Mesenchymal stem cell (in vitro differentiated cells and primary cell): ENCODE measurements around the gene ZBTB49.

Source experiments
- DNase-seq: peaks from one replicate; pipeline ENCODE4 v3.0.0-alpha.2; 2013
- H2AFZ ChIP-seq: one replicate; pipeline ENCODE4 v1.6.1; 2013; ENCODE audit warnings: low read depth, mild to moderate bottlenecking, control low read depth, inconsistent platforms, low read length, moderate library complexity
- H2AK5ac ChIP-seq: 2 replicates; pipeline ENCODE4 v1.6.1; 2013; ENCODE audit warnings: low read length, moderate library complexity, mild to moderate bottlenecking, inconsistent platforms; ENCODE audit not compliant: severe bottlenecking
- H2BK120ac ChIP-seq: one replicate; pipeline ENCODE4 v1.6.1; 2013; ENCODE audit warnings: low read depth, mild to moderate bottlenecking, inconsistent platforms, low read length, moderate library complexity
- H2BK12ac ChIP-seq, 2 experiments: one replicate each; pipeline ENCODE4 v1.6.1; 2013; ENCODE audit warnings: inconsistent platforms in 2 of 2, low read length in 2 of 2, mild to moderate bottlenecking in 2 of 2, moderate library complexity in 2 of 2, control low read depth in 1 of 2
- H2BK15ac ChIP-seq: one replicate; pipeline ENCODE4 v1.6.1; 2013; ENCODE audit warnings: mild to moderate bottlenecking, low read depth, inconsistent platforms; ENCODE audit not compliant: poor library complexity, severe bottlenecking
- H2BK5ac ChIP-seq: 2 replicates; pipeline ENCODE4 v1.6.1; 2013; ENCODE audit warnings: low read depth, mild to moderate bottlenecking, low read length, control low read depth, inconsistent platforms; ENCODE audit not compliant: poor library complexity, severe bottlenecking
- H3K14ac ChIP-seq, 2 experiments: one replicate each; pipeline ENCODE4 v1.6.1; 2013; ENCODE audit warnings: inconsistent platforms in 2 of 2, low read length in 2 of 2, control low read depth in 1 of 2, mild to moderate bottlenecking in 1 of 2, moderate library complexity in 1 of 2
- H3K18ac ChIP-seq, 2 experiments: one replicate each; pipeline ENCODE4 v1.6.1; 2013; ENCODE audit warnings: inconsistent platforms in 2 of 2, low read length in 2 of 2, control low read depth in 1 of 2, low read depth in 1 of 2, mild to moderate bottlenecking in 1 of 2
- H3K23ac ChIP-seq, 2 experiments: one replicate each; pipeline ENCODE4 v1.6.1; 2013; ENCODE audit warnings: inconsistent platforms in 2 of 2, low read length in 2 of 2, mild to moderate bottlenecking in 2 of 2, moderate library complexity in 2 of 2, control low read depth in 1 of 2
- H3K27ac ChIP-seq: 2 replicates; pipeline ENCODE4 v1.5.1; 2013; ENCODE audit warnings: mild to moderate bottlenecking, moderate library complexity, low read length, control low read depth, inconsistent platforms; ENCODE audit not compliant: poor library complexity, severe bottlenecking
- H3K27me3 ChIP-seq, 2 experiments: 2 replicates each; pipeline versions ENCODE4 v1.6.1 to v1.7.0; 2013; ENCODE audit warnings: low read length in 2 of 2, mild to moderate bottlenecking in 2 of 2, moderate library complexity in 2 of 2, control low read depth in 1 of 2, inconsistent platforms in 1 of 2; ENCODE audit not compliant: control insufficient read depth in 1 of 2, insufficient read depth in 1 of 2
- H3K36me3 ChIP-seq, 2 experiments: 2 replicates each; pipeline versions ENCODE4 v1.6.1 to v1.7.0; 2013; ENCODE audit warnings: low read length in 2 of 2, control low read depth in 1 of 2, inconsistent platforms in 1 of 2, low read depth in 1 of 2, mild to moderate bottlenecking in 1 of 2; ENCODE audit not compliant: insufficient read depth in 2 of 2, control insufficient read depth in 1 of 2
- H3K4ac ChIP-seq, 2 experiments: one replicate each; pipeline ENCODE4 v1.6.1; 2013; ENCODE audit warnings: inconsistent platforms in 2 of 2, low read length in 2 of 2, mild to moderate bottlenecking in 2 of 2, moderate library complexity in 2 of 2, control low read depth in 1 of 2, low read depth in 1 of 2
- H3K4me1 ChIP-seq: 2 replicates; pipeline ENCODE4 v1.6.1; 2013; ENCODE audit warnings: low read depth, low read length, control low read depth; ENCODE audit not compliant: control insufficient read depth, insufficient read depth
- H3K4me2 ChIP-seq: 2 replicates; pipeline ENCODE4 v1.6.1; 2013; ENCODE audit warnings: low read length, mild to moderate bottlenecking, inconsistent platforms; ENCODE audit not compliant: poor library complexity, severe bottlenecking
- H3K4me3 ChIP-seq, 2 experiments: 2 replicates each; pipeline versions ENCODE4 v1.5.1 to v1.7.0; 2013; ENCODE audit warnings: low read length in 2 of 2, mild to moderate bottlenecking in 2 of 2, control low read depth in 1 of 2, low read depth in 1 of 2; ENCODE audit not compliant: insufficient read depth in 1 of 2
- H3K79me1 ChIP-seq: replicated peaks from 2 replicates; pipeline ENCODE4 v1.6.1; 2013; ENCODE audit warnings: mild to moderate bottlenecking, control low read depth, low read length, inconsistent platforms; ENCODE audit not compliant: poor library complexity, severe bottlenecking
- H3K9ac ChIP-seq: 2 replicates; pipeline ENCODE4 v1.7.0; 2013; ENCODE audit warnings: mild to moderate bottlenecking, low read length, moderate library complexity
- H3K9me3 ChIP-seq: 2 replicates; pipeline ENCODE4 v1.7.0; 2013; ENCODE audit warnings: mild to moderate bottlenecking, low read length; ENCODE audit not compliant: control insufficient read depth
- H4K8ac ChIP-seq: one replicate; pipeline ENCODE4 v1.6.1; 2013; ENCODE audit warnings: inconsistent platforms, mild to moderate bottlenecking, low read length, moderate library complexity
- H4K91ac ChIP-seq: one replicate; pipeline ENCODE4 v1.6.1; 2013; ENCODE audit warnings: mild to moderate bottlenecking, low read length, inconsistent platforms
- WGBS: methylation state at CpG from one replicate; pipeline ENCODE4 v1.1.7; 2013; ENCODE audit warnings: mixed read lengths; 5-methylcytosine and 5-hydroxymethylcytosine counted together

ZBTB49 gene

GRCh38 chr4:4330794-4331193 lies 40.7 kb downstream of the ZBTB49 start:
- H2BK15ac ChIP-seq: no peak overlapping the region
- no peak overlapping the region for H3K9ac ChIP-seq
- no peaks in the 10 kb centered on the region for H3K36me3 ChIP-seq
- peaks cover 2% of the 10 kb centered on the region for H3K9me3 ChIP-seq
- no peak overlapping the region for H4K91ac ChIP-seq
- peaks cover 2% of the 10 kb centered on the region for H3K4me1 ChIP-seq
- H2BK120ac ChIP-seq: no peak overlapping the region
- H3K4me3 ChIP-seq: no peak overlapping the region
- H2BK12ac ChIP-seq: no peak overlapping the region
- no peaks in the 10 kb centered on the region for H3K79me1 ChIP-seq
- H2BK5ac ChIP-seq: no peak overlapping the region
- no peak overlapping the region for H3K4ac ChIP-seq
- no peak overlapping the region for H4K8ac ChIP-seq
- 88% methylated on average over 5 of the region's 5 CpGs for WGBS
- H2AFZ ChIP-seq: no peak overlapping the region
- DNase-seq: no peak
- H3K4me2 ChIP-seq: no peak overlapping the region
- H3K18ac ChIP-seq: no peak overlapping the region
- no peak overlapping the region for H3K27ac ChIP-seq
- H3K27me3 ChIP-seq: peaks cover 0 to 4% of the 10 kb centered on the region in 2 experiments
- no peak overlapping the region for H3K23ac ChIP-seq
- no peak overlapping the region for H2AK5ac ChIP-seq
- H3K14ac ChIP-seq: no peak overlapping the region

- H2BK120ac ChIP-seq: no peak overlapping the region
- peaks cover 2 to 11% of the 10 kb centered on the region in 2 experiments for H3K27me3 ChIP-seq
- no peak overlapping the region for H3K4ac ChIP-seq
- H3K4me3 ChIP-seq: no peak overlapping the region
- H2BK12ac ChIP-seq: no peak overlapping the region
- H2BK5ac ChIP-seq: no peak overlapping the region
- H3K18ac ChIP-seq: no peak overlapping the region
- no peak overlapping the region for H2AK5ac ChIP-seq
- 86% methylated on average over 3 of the region's 3 CpGs for WGBS
- H3K9me3 ChIP-seq: peaks cover 2% of the 10 kb centered on the region
- H3K36me3 ChIP-seq: no peaks in the 10 kb centered on the region
- H3K27ac ChIP-seq: no peak overlapping the region
- no peak overlapping the region for H3K4me2 ChIP-seq
- H4K8ac ChIP-seq: no peak overlapping the region
- H3K79me1 ChIP-seq: no peaks in the 10 kb centered on the region
- no peak overlapping the region for H2BK15ac ChIP-seq
- H3K9ac ChIP-seq: no peak overlapping the region
- no peak overlapping the region for H3K14ac ChIP-seq
- H2AFZ ChIP-seq: no peak overlapping the region
- peaks cover 2% of the 10 kb centered on the region for H3K4me1 ChIP-seq
- H4K91ac ChIP-seq: no peak overlapping the region
- no peak for DNase-seq
- H3K23ac ChIP-seq: no peak overlapping the region
Observed at GRCh38 chr4:4332529-4332928, 42.5 kb downstream of the ZBTB49 start.

- Histone ChIP-seq H3K27ac (no peak overlapping the region), H2BK120ac (no peak overlapping the region), H3K79me1 (no peaks in the 10 kb centered on the region), H3K18ac (no peak overlapping the region), H3K23ac (no peak overlapping the region), H3K4me1 (peaks cover 2% of the 10 kb centered on the region), H2BK5ac (no peak overlapping the region), H2BK12ac (no peak overlapping the region), H4K8ac (no peak overlapping the region), H2AK5ac (no peak overlapping the region), H3K4me3 (no peak overlapping the region), H2BK15ac (no peak overlapping the region), H3K14ac (no peak overlapping the region), H2AFZ (no peak overlapping the region), H3K36me3 (no peaks in the 10 kb centered on the region), H4K91ac (no peak overlapping the region), H3K4ac (no peak overlapping the region), H3K27me3 (peaks cover 7 to 15% of the 10 kb centered on the region in 2 experiments), H3K4me2 (no peak overlapping the region), H3K9me3 (peaks cover 2% of the 10 kb centered on the region), H3K9ac (no peak overlapping the region)
- WGBS: 60% methylated on average over 11 of the region's 11 CpGs
- DNase-seq: peak; percentile 93
Observed at GRCh38 chr4:4333265-4333706, 43.2 kb downstream of the ZBTB49 start.

GRCh38 chr4:4334798-4335520 lies 44.9 kb downstream of the ZBTB49 start:
- DNase-seq: peak; percentile 58
- H2BK120ac ChIP-seq: no peak overlapping the region
- no peak overlapping the region for H3K18ac ChIP-seq
- H2BK12ac ChIP-seq: no peak overlapping the region
- peaks cover 15 to 32% of the 10 kb centered on the region in 2 experiments for H3K27me3 ChIP-seq
- H2BK5ac ChIP-seq: no peak overlapping the region
- H2AK5ac ChIP-seq: no peak overlapping the region
- H3K14ac ChIP-seq: no peak overlapping the region
- no peak overlapping the region for H4K8ac ChIP-seq
- no peak overlapping the region for H2AFZ ChIP-seq
- H3K4me3 ChIP-seq: no peak overlapping the region
- H3K23ac ChIP-seq: no peak overlapping the region
- H3K9ac ChIP-seq: no peak overlapping the region
- WGBS: 52% methylated on average over 19 of the region's 21 CpGs
- no peaks in the 10 kb centered on the region for H3K36me3 ChIP-seq
- H3K27ac ChIP-seq: no peak overlapping the region
- H3K4me2 ChIP-seq: no peak overlapping the region
- no peak overlapping the region for H4K91ac ChIP-seq
- peaks cover 2% of the 10 kb centered on the region for H3K9me3 ChIP-seq
- H2BK15ac ChIP-seq: no peak overlapping the region
- no peaks in the 10 kb centered on the region for H3K79me1 ChIP-seq
- no peak overlapping the region for H3K4ac ChIP-seq
- peaks cover 2% of the 10 kb centered on the region for H3K4me1 ChIP-seq
